Panc1 (cell line): ENCODE results near the gene FPGT.

Source experiments
- CTCF ChIP-seq: fragments of 450-650 bp; IDR thresholded peaks from 2 replicates; pipeline ENCODE4 v1.5.1; 2017; ENCODE audit warnings: mild to moderate bottlenecking
- POLR2AphosphoS5 ChIP-seq: IDR thresholded peaks from 2 replicates; pipeline ENCODE4 v1.6.1; 2012; ENCODE audit warnings: mild to moderate bottlenecking, low read depth, low read length, moderate library complexity
- TCF7L2 ChIP-seq: IDR thresholded peaks from 2 replicates; pipeline ENCODE4 v1.6.1; 2011; ENCODE audit warnings: mild to moderate bottlenecking, low read depth, low read length, inconsistent platforms

DNA sequence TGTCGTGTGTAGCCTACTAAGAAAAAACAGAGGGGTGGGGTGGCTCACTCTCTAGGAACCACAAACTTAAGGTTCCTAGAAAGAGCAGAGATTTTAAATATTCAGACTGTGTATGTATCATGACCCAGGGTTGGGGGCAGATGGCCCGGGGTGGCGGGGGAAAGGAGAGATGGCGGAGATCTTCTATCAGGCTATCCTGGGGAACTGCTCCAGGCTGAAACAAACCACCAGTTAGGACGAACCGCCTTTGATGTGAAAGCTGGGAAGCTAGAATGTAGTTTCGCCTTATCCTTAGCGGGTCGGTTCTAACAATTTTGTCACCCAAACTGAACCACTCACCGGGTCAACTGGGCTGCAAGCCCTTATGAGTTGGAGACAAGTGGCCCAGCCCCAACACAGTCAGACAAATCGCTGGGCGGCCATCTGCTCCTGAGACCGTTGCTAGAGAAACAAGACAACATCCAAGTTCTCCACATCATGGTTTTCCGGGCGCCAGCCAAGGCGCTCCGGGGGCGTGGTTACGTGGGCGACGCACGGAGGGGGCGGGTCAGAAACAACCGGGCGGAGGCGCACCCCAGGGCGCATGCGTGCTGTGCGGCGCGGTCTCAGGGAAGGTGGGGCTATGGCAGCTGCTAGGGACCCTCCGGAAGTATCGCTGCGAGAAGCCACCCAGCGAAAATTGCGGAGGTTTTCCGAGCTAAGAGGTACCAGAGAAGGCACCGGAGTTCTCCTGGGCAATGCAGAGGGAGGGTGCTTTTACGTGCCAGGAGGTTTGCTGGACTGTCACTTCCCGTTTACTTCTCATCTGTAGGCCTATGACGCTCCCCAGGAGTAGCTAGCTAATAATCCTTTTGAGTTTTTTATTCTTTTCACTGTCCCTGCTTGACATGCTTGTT is at the start of gene FPGT, which contains the start of gene LRRIQ3:
- TF ChIP-seq CTCF (no peak), TCF7L2 (peak; percentile 84), POLR2AphosphoS5 (peak; percentile 82)
